HEK293 (cell line): Measurements from ENCODE around the gene ZNF792.
A peak's percentile ranks its signal among the peaks of the same experiment; 100 is the strongest.

Source experiments
- CTCF ChIA-PET: fragments of 350-600 bp; formaldehyde crosslinking; extraction: SDS; loops from one replicate; lab custom pipeline; 2021; ENCODE audit warnings: antibody characterized with exemption; lab: Yijun Ruan, JAX
- POLR2A ChIA-PET: fragments of 300-600 bp; formaldehyde crosslinking; extraction: SDS; loops from one replicate; lab custom pipeline; 2020; ENCODE audit warnings: antibody characterized with exemption, inconsistent platforms; lab: Yijun Ruan, JAX
- H3K27ac ChIP-seq: fragments of 200-500 bp; sonication (Bioruptor generic); 2 replicates; pipeline ENCODE4 v1.5.1; 2014; ENCODE audit warnings: low read depth, low read length, control low read depth, inconsistent platforms; ENCODE audit errors: extremely low read depth
- H3K36me3 ChIP-seq, 2 experiments: fragments of 200-500 bp in 1 of 2; sonication (Bioruptor generic) in 1 of 2; 1 replicate in 1 of 2; 2 replicates in 1 of 2; pipeline ENCODE4 v1.5.1; 2014 to 2017; ENCODE audit warnings: inconsistent platforms in 2 of 2, low read length in 2 of 2; ENCODE audit not compliant: control insufficient read depth in 2 of 2, insufficient read depth in 1 of 2
- H3K4me1 ChIP-seq: fragments of 200-500 bp; sonication (Bioruptor generic); 2 replicates; pipeline ENCODE4 v1.5.1; 2014; ENCODE audit warnings: mild to moderate bottlenecking, low read length, inconsistent platforms; ENCODE audit not compliant: control insufficient read depth, insufficient read depth
- H3K4me3 ChIP-seq: 2 replicates; pipeline ENCODE4 v1.5.1; 2011; ENCODE audit warnings: low read depth, mild to moderate bottlenecking, control low read depth, low read length, moderate library complexity
- H3K9me3 ChIP-seq: fragments of 200-500 bp; sonication (Bioruptor generic); 2 replicates; pipeline ENCODE4 v1.5.1; 2014; ENCODE audit warnings: low read depth, low read length, inconsistent platforms; ENCODE audit not compliant: control insufficient read depth, insufficient read depth
- KLF1 ChIP-seq: fragments of 450-650 bp; formaldehyde crosslinking; IDR thresholded peaks from 2 replicates; pipeline ENCODE4 v1.5.1; 2016; ENCODE audit warnings: missing biosample characterization, missing genetic modification characterization
- KLF8 ChIP-seq: fragments of 450-650 bp; formaldehyde crosslinking; IDR thresholded peaks from 2 replicates; pipeline ENCODE4 v1.5.1; 2016; ENCODE audit warnings: missing biosample characterization, missing genetic modification characterization
- KLF9 ChIP-seq: fragments of 450-650 bp; formaldehyde crosslinking; IDR thresholded peaks from 2 replicates; pipeline ENCODE4 v1.5.1; 2016; ENCODE audit warnings: missing biosample characterization, missing genetic modification characterization, low read depth
- SETDB1 ChIP-seq: IDR thresholded peaks from one replicate; pipeline ENCODE4 v1.6.1; 2017; ENCODE audit warnings: mild to moderate bottlenecking, low read length, moderate library complexity, mixed read lengths; ENCODE audit not compliant: insufficient read length
- TRIM28 ChIP-seq: IDR thresholded peaks from 2 replicates; pipeline ENCODE4 v1.6.1; 2011; ENCODE audit warnings: low read length, control low read depth, borderline replicate concordance
- ZFP69B ChIP-seq: fragments of 450-650 bp; formaldehyde crosslinking; IDR thresholded peaks from 2 replicates; pipeline ENCODE4 v1.5.1; 2016; ENCODE audit warnings: missing biosample characterization, missing genetic modification characterization
- ZNF157 ChIP-seq: fragments of 450-650 bp; formaldehyde crosslinking; IDR thresholded peaks from 2 replicates; pipeline ENCODE4 v1.5.1; 2016; ENCODE audit warnings: missing biosample characterization, missing genetic modification characterization
- ZNF221 ChIP-seq: fragments of 450-650 bp; formaldehyde crosslinking; IDR thresholded peaks from 2 replicates; pipeline ENCODE4 v1.5.1; 2017; ENCODE audit warnings: missing biosample characterization, missing genetic modification characterization, borderline replicate concordance
- ZNF311 ChIP-seq: fragments of 450-650 bp; formaldehyde crosslinking; IDR thresholded peaks from 2 replicates; pipeline ENCODE4 v1.5.1; 2017; ENCODE audit warnings: missing biosample characterization, missing genetic modification characterization, borderline replicate concordance
- ZNF324 ChIP-seq: fragments of 450-650 bp; formaldehyde crosslinking; IDR thresholded peaks from 2 replicates; pipeline ENCODE4 v1.5.1; 2016; ENCODE audit warnings: missing biosample characterization, missing genetic modification characterization
- ZNF335 ChIP-seq: fragments of 450-650 bp; formaldehyde crosslinking; conservative IDR thresholded peaks from 2 replicates; pipeline ENCODE4 v1.5.1; 2016; ENCODE audit warnings: missing biosample characterization, missing genetic modification characterization
- ZNF350 ChIP-seq: fragments of 450-650 bp; formaldehyde crosslinking; IDR thresholded peaks from 2 replicates; pipeline ENCODE4 v1.5.0; 2017; ENCODE audit warnings: missing biosample characterization, mild to moderate bottlenecking, missing genetic modification characterization
- ZNF391 ChIP-seq: fragments of 450-650 bp; formaldehyde crosslinking; IDR thresholded peaks from 2 replicates; pipeline ENCODE4 v1.5.1; 2016; ENCODE audit warnings: low read depth, missing biosample characterization, missing genetic modification characterization, borderline replicate concordance
- ZNF423 ChIP-seq: fragments of 450-650 bp; formaldehyde crosslinking; IDR thresholded peaks from 2 replicates; pipeline ENCODE4 v1.5.1; 2016; ENCODE audit warnings: missing biosample characterization, missing genetic modification characterization
- ZNF501 ChIP-seq: fragments of 450-650 bp; formaldehyde crosslinking; IDR thresholded peaks from 2 replicates; pipeline ENCODE4 v1.5.1; 2016; ENCODE audit warnings: missing biosample characterization, missing genetic modification characterization
- ZNF549 ChIP-seq: fragments of 450-650 bp; IDR thresholded peaks from 2 replicates; pipeline ENCODE4 v1.5.1; 2018; ENCODE audit warnings: missing biosample characterization, missing genetic modification characterization, mild to moderate bottlenecking, inconsistent platforms, moderate library complexity
- ZNF558 ChIP-seq: fragments of 450-650 bp; formaldehyde crosslinking; IDR thresholded peaks from 2 replicates; pipeline ENCODE4 v1.5.1; 2016; ENCODE audit warnings: missing biosample characterization, missing genetic modification characterization
- ZNF560 ChIP-seq: fragments of 450-650 bp; formaldehyde crosslinking; IDR thresholded peaks from 2 replicates; pipeline ENCODE4 v1.5.1; 2017; ENCODE audit warnings: missing biosample characterization, missing genetic modification characterization, borderline replicate concordance
- ZNF837 ChIP-seq: fragments of 450-650 bp; formaldehyde crosslinking; IDR thresholded peaks from 2 replicates; pipeline ENCODE4 v1.5.1; 2016; ENCODE audit warnings: missing biosample characterization, missing genetic modification characterization
- ZSCAN30 ChIP-seq: fragments of 450-650 bp; IDR thresholded peaks from 2 replicates; pipeline ENCODE4 v1.5.1; 2018; ENCODE audit warnings: missing biosample characterization, mild to moderate bottlenecking, missing genetic modification characterization, moderate library complexity
- TF ChIP-seq, protein P1 (sequence below): fragments of 450-650 bp; formaldehyde crosslinking; IDR thresholded peaks from 2 replicates; pipeline ENCODE4 v1.5.1; 2016; ENCODE audit warnings: missing biosample characterization, missing genetic modification characterization
- TF ChIP-seq, protein P2 (sequence below): fragments of 450-650 bp; formaldehyde crosslinking; IDR thresholded peaks from 2 replicates; pipeline ENCODE4 v1.5.1; 2016; ENCODE audit warnings: missing biosample characterization, missing genetic modification characterization
- TF ChIP-seq, protein P3 (sequence below): fragments of 450-650 bp; formaldehyde crosslinking; IDR thresholded peaks from 2 replicates; pipeline ENCODE4 v1.5.1; 2016; ENCODE audit warnings: missing biosample characterization, missing genetic modification characterization

Gene ZNF792

DNA sequence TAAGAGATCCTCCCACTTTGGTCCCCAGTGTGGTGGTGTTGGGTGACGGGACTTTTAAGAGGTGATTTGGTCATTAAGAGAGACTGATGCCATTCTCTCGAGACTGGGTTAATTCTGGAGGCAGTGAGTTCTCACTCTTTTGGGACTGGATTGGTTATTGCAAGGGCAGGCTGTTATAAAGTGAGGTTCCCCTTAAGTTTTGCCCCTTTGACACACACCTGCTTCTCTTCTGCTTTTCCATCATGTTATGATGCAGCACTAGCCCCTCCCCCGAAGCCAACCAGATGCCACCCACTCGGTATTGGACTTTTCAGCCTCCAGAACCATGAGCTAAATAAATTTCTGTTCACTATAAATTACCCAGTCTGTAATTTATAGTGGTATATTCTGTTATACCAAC lies 19.8 kb upstream of the ZNF792 start (continued):
- TF ChIP-seq, protein P1, sequence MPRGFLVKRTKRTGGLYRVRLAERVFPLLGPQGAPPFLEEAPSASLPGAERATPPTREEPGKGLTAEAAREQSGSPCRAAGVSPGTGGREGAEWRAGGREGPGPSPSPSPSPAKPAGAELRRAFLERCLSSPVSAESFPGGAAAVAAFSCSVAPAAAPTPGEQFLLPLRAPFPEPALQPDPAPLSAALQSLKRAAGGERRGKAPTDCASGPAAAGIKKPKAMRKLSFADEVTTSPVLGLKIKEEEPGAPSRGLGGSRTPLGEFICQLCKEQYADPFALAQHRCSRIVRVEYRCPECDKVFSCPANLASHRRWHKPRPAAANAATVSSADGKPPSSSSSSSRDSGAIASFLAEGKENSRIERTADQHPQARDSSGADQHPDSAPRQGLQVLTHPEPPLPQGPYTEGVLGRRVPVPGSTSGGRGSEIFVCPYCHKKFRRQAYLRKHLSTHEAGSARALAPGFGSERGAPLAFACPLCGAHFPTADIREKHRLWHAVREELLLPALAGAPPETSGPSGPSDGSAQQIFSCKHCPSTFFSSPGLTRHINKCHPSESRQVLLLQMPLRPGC (tag by site-specific recombination) = no peak
- TF ChIP-seq ZNF560 = no peak

DNA sequence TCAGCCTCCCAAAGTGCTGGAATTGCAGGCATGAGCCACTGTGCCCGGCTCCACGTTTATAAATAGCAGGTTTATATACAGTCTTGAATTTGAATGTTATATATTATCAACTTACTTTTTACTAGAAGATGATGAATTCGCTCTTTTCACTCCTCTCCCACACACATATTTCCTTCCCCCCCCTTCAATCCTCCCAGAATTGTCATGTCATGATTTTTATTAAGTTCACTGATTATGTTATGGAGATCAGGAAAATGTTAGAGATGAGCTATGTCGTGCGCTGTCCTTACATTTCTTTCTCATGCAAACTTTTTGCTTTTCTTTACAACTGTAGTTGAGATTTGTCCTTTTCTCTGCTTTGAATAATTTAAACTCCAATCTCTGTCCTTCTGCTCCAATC lies 18.2 kb upstream of the ZNF792 start:
- Histone ChIP-seq H3K9me3 (peaks cover 3% of the 10 kb centered on the region; the same call in 1 of the 2 replicates), H3K36me3 (no peaks in the 10 kb centered on the region), H3K4me1 (no peaks in the 10 kb centered on the region), H3K27ac (no peak overlapping the region), H3K4me3 (no peak overlapping the region)
- TF ChIP-seq ZFP69B (no peak), ZNF324 (no peak), ZNF549 (no peak), ZNF391 (tag by site-specific recombination) (no peak), ZNF501 (tag by site-specific recombination) (no peak), ZNF311 (tag by site-specific recombination) (no peak), ZNF837 (tag by site-specific recombination) (no peak), ZNF558 (no peak), ZNF350 (no peak), ZNF157 (tag by site-specific recombination) (no peak), KLF1 (tag by site-specific recombination) (no peak), ZNF221 (tag by site-specific recombination) (no peak)
- TF ChIP-seq, protein P2, sequence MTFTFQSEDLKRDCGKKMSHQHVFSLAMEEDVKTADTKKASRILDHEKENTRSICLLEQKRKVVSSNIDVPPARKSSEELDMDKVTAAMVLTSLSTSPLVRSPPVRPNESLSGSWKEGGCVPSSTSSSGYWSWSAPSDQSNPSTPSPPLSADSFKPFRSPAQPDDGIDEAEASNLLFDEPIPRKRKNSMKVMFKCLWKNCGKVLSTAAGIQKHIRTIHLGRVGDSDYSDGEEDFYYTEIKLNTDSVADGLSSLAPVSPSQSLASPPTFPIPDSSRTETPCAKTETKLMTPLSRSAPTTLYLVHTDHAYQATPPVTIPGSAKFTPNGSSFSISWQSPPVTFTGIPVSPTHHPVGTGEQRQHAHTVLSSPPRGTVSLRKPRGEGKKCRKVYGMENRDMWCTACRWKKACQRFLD (tag by site-specific recombination) = no peak
- CTCF ChIA-PET = interaction anchor here (0.6 to 7.6 kb wide), 6 partner anchors 10 to 273 kb away, joined by 3 to 53 read pairs (median 4); no protein-coding TSS in a partner anchor
- POLR2A ChIA-PET = no interaction called here

DNA sequence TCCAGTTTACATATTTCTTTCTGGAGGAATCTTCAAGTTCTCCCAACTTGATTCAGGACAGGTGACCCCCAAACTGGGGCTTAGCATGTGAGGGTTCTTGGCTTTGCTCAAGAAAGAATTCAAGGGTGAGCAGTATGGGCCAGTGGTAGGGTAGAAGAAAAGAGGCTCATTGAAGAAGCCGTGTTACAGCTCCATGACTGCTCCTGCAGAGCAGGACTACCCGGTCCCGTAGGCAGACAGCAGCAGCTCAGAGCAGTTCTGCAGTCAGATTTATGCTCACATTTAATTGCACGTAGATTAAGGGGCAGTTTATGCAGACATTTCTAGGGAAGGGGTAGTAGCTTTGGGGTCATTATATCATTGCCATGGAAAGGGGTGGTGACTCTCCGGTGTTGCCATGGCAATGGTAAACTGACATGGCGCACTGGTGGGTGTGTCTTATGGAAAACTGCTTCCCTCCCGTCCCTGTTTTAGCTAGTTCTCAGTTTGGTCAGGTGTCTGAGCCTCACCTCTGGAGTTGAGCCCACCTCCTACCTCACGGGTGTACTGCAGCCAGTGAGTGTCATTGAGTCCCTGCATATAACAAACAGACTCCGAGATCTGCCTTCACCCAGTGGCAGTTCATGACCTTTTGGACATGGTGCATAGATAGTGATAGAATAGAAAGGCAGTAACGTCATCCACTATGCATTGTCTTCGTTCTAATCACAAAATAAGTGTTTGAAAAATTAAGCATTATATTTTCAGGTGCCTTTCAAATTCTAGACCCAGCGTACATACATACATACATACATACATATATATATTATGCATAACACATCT lies 16.0 kb upstream of the ZNF792 start:
- H3K4me3 ChIP-seq = no peak overlapping the region
- H3K36me3 ChIP-seq = no peaks in the 10 kb centered on the region
- H3K27ac ChIP-seq = no peak overlapping the region
- CTCF ChIA-PET = interaction anchor here (0.7 to 3.1 kb wide), 4 partner anchors 28 to 1836 kb away, joined by 3 to 12 read pairs (median 3); no protein-coding TSS in a partner anchor
- H3K9me3 ChIP-seq = peaks cover 3% of the 10 kb centered on the region; the same call in 1 of the 2 replicates
- TF ChIP-seq ZNF335 (tag by site-specific recombination) (no peak), ZSCAN30 (tag by site-specific recombination) (no peak), KLF9 (peak; percentile 24; the same call in 1 of the 2 replicates)
- no peaks in the 10 kb centered on the region for H3K4me1 ChIP-seq
- POLR2A ChIA-PET = no interaction called here

DNA sequence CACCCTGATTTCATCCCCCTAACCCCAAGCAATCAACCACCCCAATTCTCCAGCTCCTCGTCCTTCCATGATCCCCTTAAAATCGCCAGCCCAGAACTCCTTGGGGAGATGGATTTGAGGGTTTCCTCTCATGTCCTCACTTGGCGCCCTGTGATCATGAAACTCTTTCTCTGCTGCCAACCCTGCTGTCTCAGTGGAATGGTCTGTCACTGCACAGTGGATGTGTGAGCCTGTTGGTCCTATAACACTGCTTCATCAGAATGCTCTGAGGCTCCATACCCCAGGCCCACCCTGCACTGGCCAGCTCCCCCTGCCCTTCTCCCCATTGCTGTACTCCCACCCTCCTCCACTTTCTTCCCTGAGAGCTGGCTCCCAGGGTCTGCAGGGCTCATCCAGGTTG lies 12.6 kb upstream of the ZNF792 start:
- CTCF ChIA-PET = interaction anchor here (0.6 to 1.8 kb wide), 6 partner anchors 11 to 1018 kb away, joined by 3 to 5 read pairs (median 4); no protein-coding TSS in a partner anchor
- peak; percentile 70; the same call in 1 of the 2 replicates for TF ChIP-seq ZNF549
- TF ChIP-seq, protein P3, sequence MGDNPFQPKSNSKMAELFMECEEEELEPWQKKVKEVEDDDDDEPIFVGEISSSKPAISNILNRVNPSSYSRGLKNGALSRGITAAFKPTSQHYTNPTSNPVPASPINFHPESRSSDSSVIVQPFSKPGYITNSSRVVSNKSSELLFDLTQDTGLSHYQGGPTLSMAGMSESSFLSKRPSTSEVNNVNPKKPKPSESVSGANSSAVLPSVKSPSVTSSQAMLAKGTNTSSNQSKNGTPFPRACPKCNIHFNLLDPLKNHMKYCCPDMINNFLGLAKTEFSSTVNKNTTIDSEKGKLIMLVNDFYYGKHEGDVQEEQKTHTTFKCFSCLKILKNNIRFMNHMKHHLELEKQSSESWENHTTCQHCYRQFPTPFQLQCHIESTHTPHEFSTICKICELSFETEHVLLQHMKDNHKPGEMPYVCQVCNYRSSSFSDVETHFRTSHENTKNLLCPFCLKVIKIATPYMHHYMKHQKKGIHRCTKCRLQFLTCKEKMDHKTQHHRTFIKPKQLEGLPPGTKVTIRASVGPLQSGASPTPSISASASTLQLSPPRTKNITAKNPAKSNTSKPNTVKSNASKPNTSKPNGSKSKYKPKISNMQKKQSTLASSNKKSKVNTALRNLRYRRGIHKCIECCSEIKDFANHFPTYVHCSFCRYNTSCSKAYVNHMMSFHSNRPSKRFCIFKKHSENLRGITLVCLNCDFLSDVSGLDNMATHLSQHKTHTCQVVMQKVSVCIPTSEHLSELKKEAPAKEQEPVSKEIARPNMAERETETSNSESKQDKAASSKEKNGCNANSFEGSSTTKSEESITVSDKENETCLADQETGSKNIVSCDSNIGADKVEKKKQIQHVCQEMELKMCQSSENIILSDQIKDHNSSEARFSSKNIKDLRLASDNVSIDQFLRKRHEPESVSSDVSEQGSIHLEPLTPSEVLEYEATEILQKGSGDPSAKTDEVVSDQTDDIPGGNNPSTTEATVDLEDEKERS (tag by site-specific recombination) = 0 out of 2 replicates have a peak, but pooled peaks have one; percentile 88
- no peak for TF ChIP-seq ZNF423 (tag by site-specific recombination)
- TF ChIP-seq SETDB1 = peak; percentile 83
- TF ChIP-seq TRIM28 = peak; percentile 18; the same call in 1 of the 2 replicates
- TF ChIP-seq KLF8 (tag by site-specific recombination) = 0 out of 2 replicates have a peak, but pooled peaks have one; percentile 16

More for the DNA sequence above, 12.6 kb upstream of the ZNF792 start:
- POLR2A ChIA-PET = interaction anchor here (0.7 kb wide), 1 partner anchor 50 kb away, joined by 3 read pairs; no protein-coding TSS in a partner anchor
- Histone ChIP-seq H3K9me3 (no peaks in the 10 kb centered on the region), H3K27ac (no peak overlapping the region), H3K36me3 (no peaks in the 10 kb centered on the region), H3K4me1 (no peaks in the 10 kb centered on the region; the same call in 1 of the 2 replicates), H3K4me3 (no peak overlapping the region)
